ENCODE measurements around the gene LRP5.

The LRP5 gene

DNA sequence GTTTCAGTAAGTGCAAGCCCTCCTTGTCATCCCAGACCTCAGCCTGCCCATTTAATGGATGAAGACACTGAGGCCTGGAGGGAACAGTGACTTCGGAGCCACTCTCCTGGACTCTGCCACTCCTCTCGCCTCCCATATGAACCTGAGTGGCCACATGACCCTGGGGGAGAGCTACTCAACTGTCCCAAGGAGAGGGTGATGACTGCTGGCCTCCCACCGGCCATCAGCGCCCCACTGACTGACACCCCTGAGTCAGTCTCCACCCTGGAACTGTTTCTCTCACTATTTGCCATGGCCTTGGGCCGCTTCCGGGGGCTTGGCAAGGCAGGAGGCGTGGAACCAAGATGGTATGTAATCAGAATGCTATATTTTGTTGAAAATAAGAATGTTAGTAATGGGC, 17.1 kb downstream of the LRP5 start:
- H3K4me1 ChIP-seq = peaks cover 3 to 100% (median 83%) of the 10 kb centered on the region in 4 donors
- no peaks in the 10 kb centered on the region for H3K9me3 ChIP-seq
- H3K27ac ChIP-seq = peak overlapping the region; percentile 54 to 71
- TF ChIP-seq, protein P1, sequence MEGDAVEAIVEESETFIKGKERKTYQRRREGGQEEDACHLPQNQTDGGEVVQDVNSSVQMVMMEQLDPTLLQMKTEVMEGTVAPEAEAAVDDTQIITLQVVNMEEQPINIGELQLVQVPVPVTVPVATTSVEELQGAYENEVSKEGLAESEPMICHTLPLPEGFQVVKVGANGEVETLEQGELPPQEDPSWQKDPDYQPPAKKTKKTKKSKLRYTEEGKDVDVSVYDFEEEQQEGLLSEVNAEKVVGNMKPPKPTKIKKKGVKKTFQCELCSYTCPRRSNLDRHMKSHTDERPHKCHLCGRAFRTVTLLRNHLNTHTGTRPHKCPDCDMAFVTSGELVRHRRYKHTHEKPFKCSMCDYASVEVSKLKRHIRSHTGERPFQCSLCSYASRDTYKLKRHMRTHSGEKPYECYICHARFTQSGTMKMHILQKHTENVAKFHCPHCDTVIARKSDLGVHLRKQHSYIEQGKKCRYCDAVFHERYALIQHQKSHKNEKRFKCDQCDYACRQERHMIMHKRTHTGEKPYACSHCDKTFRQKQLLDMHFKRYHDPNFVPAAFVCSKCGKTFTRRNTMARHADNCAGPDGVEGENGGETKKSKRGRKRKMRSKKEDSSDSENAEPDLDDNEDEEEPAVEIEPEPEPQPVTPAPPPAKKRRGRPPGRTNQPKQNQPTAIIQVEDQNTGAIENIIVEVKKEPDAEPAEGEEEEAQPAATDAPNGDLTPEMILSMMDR (IDR thresholded peaks at IDR 0.05) = no peak
- no peaks in the 10 kb centered on the region for H3K27me3 ChIP-seq
- no peak overlapping the region for H3K4me3 ChIP-seq
- intact Hi-C loops (cut with DNase I; ENCODE audit: low total_unique reads) = no loop called here
- DNase-seq = no peak
- no peaks in the 10 kb centered on the region for H3K36me3 ChIP-seq

DNA sequence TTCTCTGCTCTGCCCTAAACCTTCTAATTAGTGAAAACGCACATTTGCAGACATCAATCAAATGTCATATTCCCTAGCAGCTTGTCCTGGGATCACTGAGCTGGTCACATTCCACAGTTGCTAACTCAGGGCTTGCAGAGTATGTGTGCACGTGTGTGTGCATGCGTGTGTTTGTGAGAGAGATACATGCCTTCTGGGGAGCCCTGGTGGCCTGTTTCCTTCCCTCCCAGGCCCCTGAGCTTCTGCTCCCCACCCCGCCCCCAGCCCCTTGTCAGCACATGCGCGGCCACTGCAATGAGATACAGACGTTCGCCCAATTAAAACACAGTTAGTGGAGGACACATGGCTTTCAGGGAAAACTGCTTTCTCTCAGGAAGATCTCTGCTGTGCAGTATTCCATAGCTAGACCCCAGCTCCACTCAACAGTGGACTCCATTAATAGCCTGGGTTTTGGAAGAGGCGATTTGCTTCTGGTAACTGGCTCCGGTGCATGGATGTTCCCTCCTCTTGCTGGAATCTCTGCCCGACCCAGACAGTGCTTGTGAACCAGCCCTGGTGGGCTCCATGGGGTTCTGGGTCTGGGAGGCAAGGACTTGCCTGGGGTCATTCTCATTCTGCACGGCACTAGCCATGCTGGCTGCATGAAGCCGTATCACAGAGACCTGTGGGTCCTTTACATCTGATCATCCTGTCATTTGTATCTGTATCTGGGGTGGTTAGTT, 17.7 kb downstream of the LRP5 start:
- Histone ChIP-seq H3K9me3 (no peaks in the 10 kb centered on the region), H3K27me3 (no peaks in the 10 kb centered on the region), H3K27ac (peak overlapping the region; percentile 54 to 71), H3K4me1 (peaks cover 3 to 94% (median 78%) of the 10 kb centered on the region in 4 donors), H3K4me3 (no peak overlapping the region), H3K36me3 (no peaks in the 10 kb centered on the region)
- TF ChIP-seq, protein P1 (IDR thresholded peaks at IDR 0.05) = no peak
- intact Hi-C loops (cut with DNase I; ENCODE audit: low total_unique reads) = no loop called here
- DNase-seq = no peak

DNA sequence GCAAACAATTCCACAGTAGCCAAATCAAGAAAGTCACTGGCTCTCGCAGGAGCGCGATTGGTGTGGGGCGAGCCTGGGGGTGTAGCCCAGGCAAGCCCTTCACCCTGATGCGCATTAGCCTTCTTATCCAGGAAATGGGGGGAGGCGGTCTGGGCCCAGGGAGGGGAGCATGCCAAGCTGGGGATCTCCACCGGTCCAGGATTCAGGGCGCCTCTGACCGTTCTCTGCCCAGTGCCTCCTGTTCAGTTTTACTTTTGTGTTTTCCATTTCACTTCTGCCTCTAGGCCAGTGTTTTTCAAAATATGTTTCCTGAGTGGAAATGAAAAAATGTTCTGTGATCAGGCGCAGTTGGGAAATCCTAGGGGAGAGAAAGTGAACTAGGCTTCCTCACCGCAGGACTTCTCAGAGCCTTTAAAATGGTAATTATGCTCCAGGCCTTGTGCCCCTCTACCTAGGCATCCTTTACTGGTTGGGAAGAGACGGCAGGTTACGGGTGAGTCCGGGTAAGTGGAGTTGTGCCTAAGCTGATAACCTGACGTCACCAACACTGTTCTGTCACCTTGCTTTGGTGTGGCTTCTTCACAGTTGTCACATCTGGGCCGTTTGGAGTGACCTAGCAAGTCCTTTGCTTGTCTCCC, 18.4 kb downstream of the LRP5 start:
- Histone ChIP-seq H3K4me1 (peaks cover 3 to 91% (median 72%) of the 10 kb centered on the region in 4 donors), H3K36me3 (no peaks in the 10 kb centered on the region), H3K9me3 (no peaks in the 10 kb centered on the region), H3K27me3 (no peaks in the 10 kb centered on the region), H3K27ac (peak overlapping the region; percentile 54 to 71), H3K4me3 (no peak overlapping the region)
- intact Hi-C loops (cut with DNase I; ENCODE audit: low total_unique reads) = no loop called here
- no peak for DNase-seq
- TF ChIP-seq, protein P1 (IDR thresholded peaks at IDR 0.05) = no peak

DNA sequence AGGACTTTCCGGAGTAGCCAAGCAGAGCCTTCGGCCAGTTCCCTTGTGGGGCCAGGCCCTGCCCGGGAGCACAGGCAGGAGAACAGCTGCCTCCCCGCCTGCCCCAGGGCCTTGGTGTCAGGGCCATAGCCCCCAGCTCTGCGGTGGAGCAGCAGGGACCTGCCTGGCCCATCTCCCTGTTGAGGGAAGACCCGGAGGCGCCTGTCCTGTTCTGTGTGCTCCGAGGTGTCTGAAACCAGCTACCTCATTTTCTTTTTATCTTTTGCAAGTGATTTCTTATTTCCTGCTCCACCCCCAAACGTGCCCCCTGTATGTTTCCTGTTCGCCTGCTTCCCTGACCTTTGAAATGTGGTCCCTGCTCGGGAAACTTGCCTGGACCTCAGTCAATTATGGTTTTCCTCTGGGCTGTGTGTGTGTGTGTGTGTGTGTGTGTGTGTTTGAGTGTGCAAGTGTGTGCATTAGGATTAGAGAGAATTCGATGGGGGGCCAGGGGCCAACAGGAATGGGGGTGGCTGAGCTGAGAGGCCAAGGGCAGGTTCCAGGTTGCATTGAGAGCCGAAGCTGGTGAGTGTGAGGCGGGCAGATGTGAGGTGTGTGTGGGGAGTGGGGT, 19.1 kb downstream of the LRP5 start:
- TF ChIP-seq, protein P1 (IDR thresholded peaks at IDR 0.05) = no peak
- no peaks in the 10 kb centered on the region for H3K36me3 ChIP-seq
- DNase-seq = no peak
- intact Hi-C loops (cut with DNase I; ENCODE audit: low total_unique reads) = no loop called here
- H3K27ac ChIP-seq = peak overlapping the region; percentile 54 to 71
- H3K4me1 ChIP-seq = peaks cover 3 to 91% (median 66%) of the 10 kb centered on the region in 4 donors
- H3K27me3 ChIP-seq = no peaks in the 10 kb centered on the region
- H3K9me3 ChIP-seq = no peaks in the 10 kb centered on the region
- H3K4me3 ChIP-seq = no peak overlapping the region

DNA sequence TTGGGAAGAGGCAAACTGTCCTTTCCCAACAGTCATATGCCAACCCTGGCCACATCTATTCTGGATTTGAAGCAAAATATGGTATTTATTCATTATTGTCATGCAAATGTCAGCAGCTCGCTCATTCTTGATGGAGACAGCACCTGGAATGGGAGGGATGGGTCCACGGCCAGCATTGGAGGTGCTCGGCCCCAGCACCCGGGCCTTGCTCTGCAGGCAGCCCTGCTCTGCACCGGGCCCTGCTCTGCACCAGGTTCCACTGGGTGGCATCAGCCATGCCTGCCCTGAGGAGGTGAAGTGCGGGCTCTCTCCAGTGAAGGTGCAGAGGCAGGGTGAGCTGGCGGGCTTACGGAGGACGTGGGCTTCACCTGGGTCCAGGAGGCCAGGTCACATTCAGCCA, 19.8 kb downstream of the LRP5 start:
- Histone ChIP-seq H3K27me3 (no peaks in the 10 kb centered on the region), H3K4me3 (no peak overlapping the region), H3K4me1 (peaks cover 3 to 91% (median 63%) of the 10 kb centered on the region in 4 donors), H3K36me3 (no peaks in the 10 kb centered on the region), H3K27ac (peak overlapping the region; percentile 61 to 71), H3K9me3 (no peaks in the 10 kb centered on the region)
- TF ChIP-seq, protein P1 (IDR thresholded peaks at IDR 0.05) = no peak
- DNase-seq = no peak
- intact Hi-C loops (cut with DNase I; ENCODE audit: low total_unique reads) = no loop called here

All from tibial artery (tissue), 4 donors.